Neural progenitor cell (in vitro differentiated cells): ENCODE results near the gene CNTRL.

ENCODE experiments used
- CTCF ChIP-seq: fragments of 200-600 bp; sonication (generic); IDR thresholded peaks from 2 replicates; pipeline ENCODE4 v1.5.1; 2017; ENCODE audit warnings: antibody characterized with exemption, mild to moderate bottlenecking
- EZH2 ChIP-seq: fragments of 200-600 bp; sonication (generic); IDR thresholded peaks from 2 replicates; pipeline ENCODE4 v1.6.1; 2017; ENCODE audit warnings: antibody characterized with exemption, mild to moderate bottlenecking, moderate library complexity

DNA sequence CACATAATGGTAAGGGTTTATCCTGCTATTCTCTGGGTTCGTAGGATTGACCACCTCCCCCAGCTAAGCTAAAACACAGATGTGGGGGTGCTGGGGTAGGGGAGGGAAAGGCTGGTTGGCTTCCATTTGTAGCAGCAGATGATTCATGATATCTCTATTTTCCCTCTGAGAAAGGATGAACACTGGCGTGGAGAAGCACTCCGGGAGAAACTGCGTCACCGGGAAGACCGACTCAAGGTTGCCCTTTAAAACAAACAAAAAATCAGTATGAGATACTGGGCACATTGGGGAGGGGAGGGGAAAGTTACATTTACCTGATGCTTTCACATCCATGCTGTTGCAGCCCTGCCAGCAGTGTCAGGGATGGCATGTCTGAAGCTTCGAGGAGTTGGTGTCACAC is 98.7 kb downstream of the CNTRL start:
- no peak for TF ChIP-seq CTCF
- TF ChIP-seq EZH2, result no peak
